ENCODE results near the gene CACNA1B. TPM values are rescaled to one million over a fixed set of nuclear protein-coding genes. Genes with fewer than 3 reads are reported as not detected.

The CACNA1B gene
- total RNA-seq, 1 experiment from 2014 or later = 0.34 TPM

- ChIA-PET CTCF (no interaction called here), POLR2A (ENCODE audit: low non-redundant PET) (no interaction called here)
- Histone ChIP-seq H3K4me1 (ENCODE audit: insufficient read depth, low read length, poor library complexity, severe bottlenecking) (no peaks in the 10 kb centered on the region), H3K27me3 (replicated peaks; ENCODE audit: insufficient read depth, low read depth, low read length, poor library complexity) (peaks cover 14% of the 10 kb centered on the region), H3K9me3 (ENCODE audit: low read depth, low read length, poor library complexity, severe bottlenecking) (peaks cover 5% of the 10 kb centered on the region), H3K27ac (ENCODE audit: low read depth, low read length, poor library complexity, severe bottlenecking) (no peak overlapping the region), H3K4me3 (ENCODE audit: low read depth, low read length, poor library complexity, severe bottlenecking) (no peak overlapping the region), H3K36me3 (ENCODE audit: insufficient read depth, low read length, poor library complexity, severe bottlenecking) (no peaks in the 10 kb centered on the region)
- TF ChIP-seq EZH2 (IDR thresholded peaks at IDR 0.05; ENCODE audit: borderline replicate concordance, low read depth, low read length, poor library complexity, severe bottlenecking) (no peak), CTCF (conservative IDR thresholded peaks at IDR 0.05; ENCODE audit: low read depth, low read length) (no peak)
- BruUV-seq (replicated peaks) = no TSS peak
- no peak for DNase-seq (ENCODE audit: low spot score)
- intact Hi-C loops (cut with micrococcal nuclease; ENCODE audit: unreplicated experiment) = no loop called here
These were observed 47.3 kb downstream of the CACNA1B start for GRCh38 chr9:137924761-137925369.

- TF ChIP-seq EZH2 (IDR thresholded peaks at IDR 0.05; ENCODE audit: borderline replicate concordance, low read depth, low read length, poor library complexity, severe bottlenecking) = no peak
- TF ChIP-seq CTCF (conservative IDR thresholded peaks at IDR 0.05; ENCODE audit: low read depth, low read length) = no peak
- H3K27ac ChIP-seq (ENCODE audit: low read depth, low read length, poor library complexity, severe bottlenecking) = no peak overlapping the region
- CTCF ChIA-PET = no interaction called here
- POLR2A ChIA-PET (ENCODE audit: low non-redundant PET) = no interaction called here
- no peak for DNase-seq (ENCODE audit: low spot score)
- no peaks in the 10 kb centered on the region for H3K36me3 ChIP-seq (ENCODE audit: insufficient read depth, low read length, poor library complexity, severe bottlenecking)
- no peaks in the 10 kb centered on the region for H3K27me3 ChIP-seq (replicated peaks; ENCODE audit: insufficient read depth, low read depth, low read length, poor library complexity)
- H3K4me3 ChIP-seq (ENCODE audit: low read depth, low read length, poor library complexity, severe bottlenecking) = no peak overlapping the region
- intact Hi-C loops (cut with micrococcal nuclease; ENCODE audit: unreplicated experiment) = no loop called here
- H3K4me1 ChIP-seq (ENCODE audit: insufficient read depth, low read length, poor library complexity, severe bottlenecking) = no peaks in the 10 kb centered on the region
- peaks cover 43% of the 10 kb centered on the region for H3K9me3 ChIP-seq (ENCODE audit: low read depth, low read length, poor library complexity, severe bottlenecking)
- BruUV-seq (replicated peaks) = no TSS peak
These were observed 66.1 kb downstream of the CACNA1B start for GRCh38 chr9:137943655-137944054.

GRCh38 chr9:137945581-137945980 lies 68.0 kb downstream of the CACNA1B start:
- TF ChIP-seq EZH2 (IDR thresholded peaks at IDR 0.05; ENCODE audit: borderline replicate concordance, low read depth, low read length, poor library complexity, severe bottlenecking) (no peak), CTCF (conservative IDR thresholded peaks at IDR 0.05; ENCODE audit: low read depth, low read length) (no peak)
- no TSS peak for BruUV-seq (replicated peaks)
- peaks cover 43% of the 10 kb centered on the region for H3K9me3 ChIP-seq (ENCODE audit: low read depth, low read length, poor library complexity, severe bottlenecking)
- ChIA-PET CTCF (no interaction called here), POLR2A (ENCODE audit: low non-redundant PET) (no interaction called here)
- H3K4me1 ChIP-seq (ENCODE audit: insufficient read depth, low read length, poor library complexity, severe bottlenecking) = no peaks in the 10 kb centered on the region
- no peaks in the 10 kb centered on the region for H3K36me3 ChIP-seq (ENCODE audit: insufficient read depth, low read length, poor library complexity, severe bottlenecking)
- no peaks in the 10 kb centered on the region for H3K27me3 ChIP-seq (replicated peaks; ENCODE audit: insufficient read depth, low read depth, low read length, poor library complexity)
- DNase-seq (ENCODE audit: low spot score) = no peak
- intact Hi-C loops (cut with micrococcal nuclease; ENCODE audit: unreplicated experiment) = no loop called here
- H3K27ac ChIP-seq (ENCODE audit: low read depth, low read length, poor library complexity, severe bottlenecking) = no peak overlapping the region
- H3K4me3 ChIP-seq (ENCODE audit: low read depth, low read length, poor library complexity, severe bottlenecking) = no peak overlapping the region
